ENCODE measurements around the gene PPARG.

The PPARG gene

DNA sequence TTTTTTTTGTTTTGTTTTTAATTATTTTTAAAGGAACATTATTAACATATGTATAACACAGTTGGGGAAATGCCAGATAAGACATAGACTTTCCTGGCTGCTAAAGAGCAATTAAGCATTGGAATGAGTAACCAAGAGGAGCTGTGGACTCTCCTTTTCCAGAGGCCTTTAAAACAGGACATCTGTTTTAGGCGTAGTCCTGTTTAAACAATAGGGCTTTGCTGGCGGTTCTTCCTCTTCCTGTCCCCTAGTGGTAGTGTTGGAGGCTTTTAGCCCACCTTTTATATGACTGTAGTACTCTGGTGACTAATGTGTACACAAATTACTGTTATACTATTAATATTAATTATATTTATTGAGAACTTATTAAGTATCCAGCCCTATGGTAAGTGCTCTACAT is 81.9 kb downstream of the PPARG start:
- no peaks in the 10 kb centered on the region for H3K27me3 ChIP-seq (replicated peaks; ENCODE audit: insufficient read depth, low read length)
- H2AFZ ChIP-seq (ENCODE audit: low read length), result no peak overlapping the region
- TF ChIP-seq EZH2phosphoT487 (IDR thresholded peaks at IDR 0.05; ENCODE audit: low read length), result no peak
- TF ChIP-seq, protein P1, sequence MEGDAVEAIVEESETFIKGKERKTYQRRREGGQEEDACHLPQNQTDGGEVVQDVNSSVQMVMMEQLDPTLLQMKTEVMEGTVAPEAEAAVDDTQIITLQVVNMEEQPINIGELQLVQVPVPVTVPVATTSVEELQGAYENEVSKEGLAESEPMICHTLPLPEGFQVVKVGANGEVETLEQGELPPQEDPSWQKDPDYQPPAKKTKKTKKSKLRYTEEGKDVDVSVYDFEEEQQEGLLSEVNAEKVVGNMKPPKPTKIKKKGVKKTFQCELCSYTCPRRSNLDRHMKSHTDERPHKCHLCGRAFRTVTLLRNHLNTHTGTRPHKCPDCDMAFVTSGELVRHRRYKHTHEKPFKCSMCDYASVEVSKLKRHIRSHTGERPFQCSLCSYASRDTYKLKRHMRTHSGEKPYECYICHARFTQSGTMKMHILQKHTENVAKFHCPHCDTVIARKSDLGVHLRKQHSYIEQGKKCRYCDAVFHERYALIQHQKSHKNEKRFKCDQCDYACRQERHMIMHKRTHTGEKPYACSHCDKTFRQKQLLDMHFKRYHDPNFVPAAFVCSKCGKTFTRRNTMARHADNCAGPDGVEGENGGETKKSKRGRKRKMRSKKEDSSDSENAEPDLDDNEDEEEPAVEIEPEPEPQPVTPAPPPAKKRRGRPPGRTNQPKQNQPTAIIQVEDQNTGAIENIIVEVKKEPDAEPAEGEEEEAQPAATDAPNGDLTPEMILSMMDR (IDR thresholded peaks at IDR 0.05; ENCODE audit: low read length), result no peak
- no peak for TF ChIP-seq EZH2 (optimal IDR thresholded peaks at IDR 0.05; ENCODE audit: low read depth, low read length)
- no peaks in the 10 kb centered on the region for H3K9me2 ChIP-seq (replicated peaks; ENCODE audit: insufficient read depth, low read length)
- no peaks in the 10 kb centered on the region for H3K36me3 ChIP-seq (replicated peaks; ENCODE audit: insufficient read depth, low read length)
- H3K4me3 ChIP-seq (ENCODE audit: low read length), result no peak overlapping the region
- H3F3A ChIP-seq (ENCODE audit: insufficient read depth, low read length), result no peaks in the 10 kb centered on the region
- no peaks in the 10 kb centered on the region for H3K79me2 ChIP-seq (ENCODE audit: low read length)
- no peaks in the 10 kb centered on the region for H3K9me3 ChIP-seq (replicated peaks; ENCODE audit: insufficient read depth, low read length)
- no peak overlapping the region for H3K4me2 ChIP-seq (ENCODE audit: low read depth, low read length)
- H3K4me1 ChIP-seq (ENCODE audit: low read length), result no peaks in the 10 kb centered on the region
- DNase-seq, result no peak
- no peaks in the 10 kb centered on the region for H4K20me1 ChIP-seq (ENCODE audit: insufficient read depth, low read length)
- H3K9ac ChIP-seq (ENCODE audit: low read length), result no peak overlapping the region
- H3K27ac ChIP-seq (ENCODE audit: low read length), result no peak overlapping the region

DNA sequence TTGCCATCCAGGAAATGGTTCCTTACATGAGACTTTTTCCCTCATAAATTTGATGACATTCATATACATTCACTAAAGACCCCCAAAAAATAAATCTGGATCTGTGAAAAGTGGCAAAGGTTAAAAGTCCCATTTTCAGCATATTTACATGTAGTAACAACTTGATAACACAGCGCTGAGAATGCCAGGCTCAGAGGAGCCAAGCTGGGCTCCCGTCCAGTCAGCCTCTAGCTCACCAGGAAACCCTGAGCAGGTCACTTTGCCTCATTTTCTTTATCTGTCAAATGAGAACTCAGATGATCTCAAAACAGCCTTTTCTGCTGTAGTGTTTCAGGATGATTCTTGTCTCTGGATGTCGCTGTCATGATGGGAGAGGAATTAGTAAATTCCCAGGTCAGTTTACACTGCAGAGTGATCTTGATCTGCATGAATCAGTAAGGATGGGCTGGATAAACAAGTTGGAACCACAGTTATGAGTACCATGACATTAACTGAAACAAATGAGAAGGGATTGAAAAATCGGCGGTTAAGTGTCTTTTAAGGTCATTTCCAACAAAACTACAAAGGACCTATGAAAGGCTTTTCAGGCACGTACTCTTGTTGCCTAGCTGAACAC is 82.8 kb downstream of the PPARG start:
- Histone ChIP-seq H2AFZ (ENCODE audit: low read length) (no peak overlapping the region), H3K9me2 (replicated peaks; ENCODE audit: insufficient read depth, low read length) (no peaks in the 10 kb centered on the region), H3K4me1 (ENCODE audit: low read length) (no peaks in the 10 kb centered on the region), H3K27me3 (replicated peaks; ENCODE audit: insufficient read depth, low read length) (no peaks in the 10 kb centered on the region), H3K4me2 (ENCODE audit: low read depth, low read length) (no peak overlapping the region), H3K9me3 (replicated peaks; ENCODE audit: insufficient read depth, low read length) (no peaks in the 10 kb centered on the region), H3K4me3 (ENCODE audit: low read length) (no peak overlapping the region), H3K9ac (ENCODE audit: low read length) (no peak overlapping the region), H3F3A (ENCODE audit: insufficient read depth, low read length) (no peaks in the 10 kb centered on the region), H3K79me2 (ENCODE audit: low read length) (no peaks in the 10 kb centered on the region), H4K20me1 (ENCODE audit: insufficient read depth, low read length) (no peaks in the 10 kb centered on the region), H3K36me3 (replicated peaks; ENCODE audit: insufficient read depth, low read length) (no peaks in the 10 kb centered on the region), H3K27ac (ENCODE audit: low read length) (no peak overlapping the region)
- no peak for TF ChIP-seq EZH2phosphoT487 (IDR thresholded peaks at IDR 0.05; ENCODE audit: low read length)
- TF ChIP-seq, protein P1 (IDR thresholded peaks at IDR 0.05; ENCODE audit: low read length), result no peak
- TF ChIP-seq EZH2 (optimal IDR thresholded peaks at IDR 0.05; ENCODE audit: low read depth, low read length), result no peak
- DNase-seq, result no peak

DNA sequence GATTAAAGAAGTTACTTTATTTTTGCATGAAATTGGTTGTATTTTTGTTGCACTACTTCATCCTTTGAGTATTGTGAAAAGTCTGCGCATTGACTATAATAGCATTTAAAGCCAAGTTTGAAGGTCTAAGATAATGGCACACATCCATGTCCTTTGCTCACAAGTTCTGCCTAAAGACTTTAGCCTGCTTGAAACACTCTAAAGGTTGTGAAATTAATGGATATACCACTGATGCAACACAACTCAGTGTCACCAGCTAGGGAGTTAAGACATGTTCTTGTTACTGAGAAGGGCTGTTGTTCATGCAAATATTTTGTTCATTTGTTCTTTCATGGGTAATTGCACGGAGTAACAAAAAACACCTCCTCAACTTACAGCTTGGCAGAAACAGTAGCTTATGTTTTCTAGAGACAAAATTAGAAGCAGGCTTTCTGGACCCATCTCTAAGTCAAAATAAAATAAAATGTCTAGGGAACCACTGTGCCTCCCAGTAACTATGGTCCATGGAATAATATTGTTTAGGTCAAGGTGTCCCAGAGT is 83.9 kb downstream of the PPARG start:
- Histone ChIP-seq H3K9me2 (replicated peaks; ENCODE audit: insufficient read depth, low read length) (no peaks in the 10 kb centered on the region), H3K27ac (ENCODE audit: low read length) (no peak overlapping the region), H3K79me2 (ENCODE audit: low read length) (no peaks in the 10 kb centered on the region), H3K4me1 (ENCODE audit: low read length) (no peaks in the 10 kb centered on the region), H4K20me1 (ENCODE audit: insufficient read depth, low read length) (no peaks in the 10 kb centered on the region), H3K4me3 (ENCODE audit: low read length) (no peak overlapping the region), H3K4me2 (ENCODE audit: low read depth, low read length) (no peak overlapping the region), H3K36me3 (replicated peaks; ENCODE audit: insufficient read depth, low read length) (no peaks in the 10 kb centered on the region), H3K9me3 (replicated peaks; ENCODE audit: insufficient read depth, low read length) (no peaks in the 10 kb centered on the region), H3F3A (ENCODE audit: insufficient read depth, low read length) (no peaks in the 10 kb centered on the region), H3K9ac (ENCODE audit: low read length) (no peak overlapping the region), H3K27me3 (replicated peaks; ENCODE audit: insufficient read depth, low read length) (no peaks in the 10 kb centered on the region), H2AFZ (ENCODE audit: low read length) (no peak overlapping the region)
- TF ChIP-seq EZH2 (optimal IDR thresholded peaks at IDR 0.05; ENCODE audit: low read depth, low read length) (no peak), EZH2phosphoT487 (IDR thresholded peaks at IDR 0.05; ENCODE audit: low read length) (no peak)
- TF ChIP-seq, protein P1 (IDR thresholded peaks at IDR 0.05; ENCODE audit: low read length), result no peak
- DNase-seq, result no peak

Data from MM.1S (cell line).